Prostate gland (tissue), 2 donors: ENCODE measurements around the gene BNC1. TPM values are rescaled to one million over a fixed set of nuclear protein-coding genes. Genes with fewer than 3 reads are reported as not detected.

Experiments used
- DNase-seq: peaks from one replicate; pipeline ENCODE4 v3.0.0-alpha.2; 2019; ENCODE audit warnings: low spot score
- H3K27ac ChIP-seq, 2 donors: fragments of 200-600 bp; sonication (generic); 2 replicates each; pipeline ENCODE4 v1.5.1; 2017 to 2019
- H3K27me3 ChIP-seq: fragments of 200-600 bp; sonication (generic); replicated peaks from 2 replicates; pipeline ENCODE4 v1.5.1; 2019; ENCODE audit not compliant: insufficient read depth
- H3K36me3 ChIP-seq, 2 donors: fragments of 200-600 bp; sonication (generic); 1 replicate in 1 of 2; 2 replicates in 1 of 2; pipeline versions ENCODE4 v1.5.1 to v1.8.1; 2017 to 2019
- H3K4me1 ChIP-seq: fragments of 200-600 bp; sonication (generic); replicated peaks from 2 replicates; pipeline ENCODE4 v1.5.1; 2019
- H3K4me3 ChIP-seq, 2 donors: fragments of 200-600 bp; sonication (generic); 2 replicates each; pipeline ENCODE4 v1.5.1; 2017 to 2019
- H3K9me3 ChIP-seq: fragments of 200-600 bp; sonication (generic); 2 replicates; pipeline ENCODE4 v1.5.1; 2017
- POLR2A ChIP-seq: fragments of 450-650 bp; IDR thresholded peaks from one replicate; pipeline ENCODE4 v1.6.1; 2016; ENCODE audit warnings: antibody characterized with exemption, mild to moderate bottlenecking
- POLR2AphosphoS5 ChIP-seq: sonication (generic); formaldehyde crosslinking; IDR thresholded peaks from one replicate; pipeline ENCODE4 v1.6.1; 2017; ENCODE audit warnings: antibody characterized with exemption
- WGBS: methylation state at CpG from one replicate; pipeline ENCODE4 v1.1.5; 2018; 5-methylcytosine and 5-hydroxymethylcytosine counted together
- intact Hi-C: fragments of 100-400 bp; cut with DNase I; formaldehyde crosslinking; loops from one replicate; pipeline ENCODE4 v1.14.2; 2022
- total RNA-seq, 2 donors: library from RNA; depleted of rRNA; stranded (reverse); fragments of >200 nt; gene quantifications; one replicate each; pipeline ENCODE4 v1.1.0, GENCODE V29; 2016
- TF ChIP-seq, protein P1 (sequence below), 4 experiments: fragments of 200-600 bp in 2 of 4; fragments of 450-650 bp in 2 of 4; sonication (generic) in 2 of 4; IDR thresholded peaks; 1 replicate in 3 of 4; 2 replicates in 1 of 4; pipeline ENCODE4 v1.5.1; 2016 to 2019; ENCODE audit warnings: antibody characterized with exemption in 4 of 4, mild to moderate bottlenecking in 2 of 4, moderate library complexity in 2 of 4

The BNC1 gene, protein sequence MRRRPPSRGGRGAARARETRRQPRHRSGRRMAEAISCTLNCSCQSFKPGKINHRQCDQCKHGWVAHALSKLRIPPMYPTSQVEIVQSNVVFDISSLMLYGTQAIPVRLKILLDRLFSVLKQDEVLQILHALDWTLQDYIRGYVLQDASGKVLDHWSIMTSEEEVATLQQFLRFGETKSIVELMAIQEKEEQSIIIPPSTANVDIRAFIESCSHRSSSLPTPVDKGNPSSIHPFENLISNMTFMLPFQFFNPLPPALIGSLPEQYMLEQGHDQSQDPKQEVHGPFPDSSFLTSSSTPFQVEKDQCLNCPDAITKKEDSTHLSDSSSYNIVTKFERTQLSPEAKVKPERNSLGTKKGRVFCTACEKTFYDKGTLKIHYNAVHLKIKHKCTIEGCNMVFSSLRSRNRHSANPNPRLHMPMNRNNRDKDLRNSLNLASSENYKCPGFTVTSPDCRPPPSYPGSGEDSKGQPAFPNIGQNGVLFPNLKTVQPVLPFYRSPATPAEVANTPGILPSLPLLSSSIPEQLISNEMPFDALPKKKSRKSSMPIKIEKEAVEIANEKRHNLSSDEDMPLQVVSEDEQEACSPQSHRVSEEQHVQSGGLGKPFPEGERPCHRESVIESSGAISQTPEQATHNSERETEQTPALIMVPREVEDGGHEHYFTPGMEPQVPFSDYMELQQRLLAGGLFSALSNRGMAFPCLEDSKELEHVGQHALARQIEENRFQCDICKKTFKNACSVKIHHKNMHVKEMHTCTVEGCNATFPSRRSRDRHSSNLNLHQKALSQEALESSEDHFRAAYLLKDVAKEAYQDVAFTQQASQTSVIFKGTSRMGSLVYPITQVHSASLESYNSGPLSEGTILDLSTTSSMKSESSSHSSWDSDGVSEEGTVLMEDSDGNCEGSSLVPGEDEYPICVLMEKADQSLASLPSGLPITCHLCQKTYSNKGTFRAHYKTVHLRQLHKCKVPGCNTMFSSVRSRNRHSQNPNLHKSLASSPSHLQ
- 10 to 100 TPM in 1 of 2 donors, under 1 TPM in 1; 0.27 to 11.0 TPM for total RNA-seq

DNA sequence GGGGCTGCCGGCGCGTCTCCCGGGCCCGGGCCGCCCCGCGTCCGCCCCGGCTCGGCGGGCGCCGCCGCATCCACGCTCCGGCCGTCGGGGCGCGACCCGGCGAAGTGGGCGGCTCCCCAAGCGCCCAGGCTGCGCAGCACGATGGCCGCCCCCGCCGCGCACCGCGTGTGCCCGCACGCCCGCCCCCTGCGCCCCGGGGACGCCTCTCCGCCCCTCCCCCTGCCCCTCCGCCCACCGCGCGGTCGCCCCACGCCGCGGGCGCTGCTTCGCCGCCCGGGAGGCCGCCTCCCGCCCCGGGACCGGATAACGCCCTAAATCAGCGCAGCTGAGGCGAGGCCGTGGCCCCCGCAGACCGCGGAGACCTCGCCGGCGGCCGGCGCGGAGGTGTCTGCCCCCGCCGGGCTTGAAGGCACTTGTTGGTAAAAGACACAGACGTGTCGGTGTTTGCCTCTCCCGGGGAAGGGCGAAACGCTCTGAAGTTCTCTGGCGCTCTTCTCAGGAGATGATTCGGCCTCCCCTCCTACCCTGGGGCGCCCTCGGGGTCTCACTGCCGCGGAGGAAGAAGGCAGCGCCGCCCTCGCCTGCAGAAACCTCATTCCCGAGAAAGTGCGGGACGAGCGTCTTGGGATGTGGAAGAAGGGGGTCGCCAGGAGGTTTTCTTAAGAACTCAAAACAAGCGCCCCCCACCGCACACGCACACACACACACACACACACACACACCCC lies at the start of gene BNC1:
TSS of gene BNC1 (minus strand) at position 106 of the 725 bp plus-strand sequence. CDS start at position 70, 36 bp downstream.
- no peak within 1 kb of the TSS for H3K27ac ChIP-seq
- no peaks in the 10 kb centered on the region for H3K36me3 ChIP-seq
- H3K9me3 ChIP-seq = no peaks in the 10 kb centered on the region
- 24% methylated on average over 41 of the region's 93 CpGs for WGBS
- H3K27me3 ChIP-seq = peaks cover 3% of the 10 kb centered on the region
- H3K4me3 ChIP-seq = peak within 1 kb of the TSS; percentile 19 to 21
- TF ChIP-seq POLR2AphosphoS5 (no peak), POLR2A (no peak)
- TF ChIP-seq, protein P1, sequence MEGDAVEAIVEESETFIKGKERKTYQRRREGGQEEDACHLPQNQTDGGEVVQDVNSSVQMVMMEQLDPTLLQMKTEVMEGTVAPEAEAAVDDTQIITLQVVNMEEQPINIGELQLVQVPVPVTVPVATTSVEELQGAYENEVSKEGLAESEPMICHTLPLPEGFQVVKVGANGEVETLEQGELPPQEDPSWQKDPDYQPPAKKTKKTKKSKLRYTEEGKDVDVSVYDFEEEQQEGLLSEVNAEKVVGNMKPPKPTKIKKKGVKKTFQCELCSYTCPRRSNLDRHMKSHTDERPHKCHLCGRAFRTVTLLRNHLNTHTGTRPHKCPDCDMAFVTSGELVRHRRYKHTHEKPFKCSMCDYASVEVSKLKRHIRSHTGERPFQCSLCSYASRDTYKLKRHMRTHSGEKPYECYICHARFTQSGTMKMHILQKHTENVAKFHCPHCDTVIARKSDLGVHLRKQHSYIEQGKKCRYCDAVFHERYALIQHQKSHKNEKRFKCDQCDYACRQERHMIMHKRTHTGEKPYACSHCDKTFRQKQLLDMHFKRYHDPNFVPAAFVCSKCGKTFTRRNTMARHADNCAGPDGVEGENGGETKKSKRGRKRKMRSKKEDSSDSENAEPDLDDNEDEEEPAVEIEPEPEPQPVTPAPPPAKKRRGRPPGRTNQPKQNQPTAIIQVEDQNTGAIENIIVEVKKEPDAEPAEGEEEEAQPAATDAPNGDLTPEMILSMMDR (IDR thresholded peaks at IDR 0.05) = no peak
- no peak for DNase-seq
- no peaks in the 10 kb centered on the region for H3K4me1 ChIP-seq
- intact Hi-C loops = no loop called here

DNA sequence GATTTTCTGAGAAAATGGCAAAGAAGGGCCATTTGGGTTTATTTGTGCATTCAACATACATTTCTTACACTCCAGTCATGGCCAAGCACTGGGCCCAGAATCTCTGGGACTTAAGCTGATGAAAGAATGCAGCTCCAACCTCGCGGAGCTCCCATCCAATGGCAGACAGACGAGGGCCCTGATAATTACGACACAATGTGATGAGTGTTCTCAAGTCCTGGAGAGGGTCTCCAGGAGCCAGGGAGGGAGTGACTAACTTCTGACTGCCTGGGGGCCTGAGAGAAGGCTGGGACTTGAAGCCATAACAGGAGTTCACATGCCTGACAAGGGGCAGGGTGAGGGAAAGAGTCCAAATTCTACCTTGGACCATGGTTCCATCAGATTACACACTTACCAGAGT lies 42.6 kb upstream of the BNC1 start:
- Histone ChIP-seq H3K4me3 (no peak overlapping the region), H3K9me3 (no peaks in the 10 kb centered on the region), H3K27me3 (no peaks in the 10 kb centered on the region), H3K4me1 (no peaks in the 10 kb centered on the region), H3K36me3 (no peaks in the 10 kb centered on the region), H3K27ac (no peak overlapping the region)
- DNase-seq = no peak
- TF ChIP-seq POLR2AphosphoS5 (no peak), POLR2A (no peak)
- TF ChIP-seq, protein P1 (IDR thresholded peaks at IDR 0.05) = no peak
- WGBS = 87% methylated on average over 4 of the region's 4 CpGs
- intact Hi-C loops = no loop called here

DNA sequence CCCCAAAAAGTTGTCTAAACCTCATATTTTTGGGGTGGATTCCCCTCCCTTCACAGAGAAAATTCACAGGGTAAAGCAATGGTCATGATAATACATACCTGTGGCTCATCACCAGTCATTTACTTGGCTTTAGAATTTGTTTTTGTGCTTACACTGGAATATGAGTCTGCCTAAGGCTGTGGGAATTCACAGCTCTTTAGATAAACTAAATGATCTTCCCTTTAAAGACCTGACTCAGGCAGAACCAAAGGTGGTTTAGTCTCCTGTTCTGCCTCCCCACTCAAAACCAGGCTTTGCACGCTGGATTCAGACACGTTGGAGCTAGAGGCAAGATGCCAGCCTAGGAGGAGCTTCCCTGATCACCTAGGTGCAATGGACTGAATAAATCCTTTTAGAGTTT lies 40.3 kb upstream of the BNC1 start:
- Histone ChIP-seq H3K4me1 (no peaks in the 10 kb centered on the region), H3K27ac (no peak overlapping the region), H3K27me3 (no peaks in the 10 kb centered on the region), H3K36me3 (no peaks in the 10 kb centered on the region), H3K4me3 (no peak overlapping the region), H3K9me3 (no peaks in the 10 kb centered on the region)
- TF ChIP-seq, protein P1 (IDR thresholded peaks at IDR 0.05) = no peak
- TF ChIP-seq POLR2AphosphoS5 = no peak
- no peak for TF ChIP-seq POLR2A
- no peak for DNase-seq
- 36% methylated on average over 2 of the region's 2 CpGs for WGBS
- intact Hi-C loops = no loop called here

DNA sequence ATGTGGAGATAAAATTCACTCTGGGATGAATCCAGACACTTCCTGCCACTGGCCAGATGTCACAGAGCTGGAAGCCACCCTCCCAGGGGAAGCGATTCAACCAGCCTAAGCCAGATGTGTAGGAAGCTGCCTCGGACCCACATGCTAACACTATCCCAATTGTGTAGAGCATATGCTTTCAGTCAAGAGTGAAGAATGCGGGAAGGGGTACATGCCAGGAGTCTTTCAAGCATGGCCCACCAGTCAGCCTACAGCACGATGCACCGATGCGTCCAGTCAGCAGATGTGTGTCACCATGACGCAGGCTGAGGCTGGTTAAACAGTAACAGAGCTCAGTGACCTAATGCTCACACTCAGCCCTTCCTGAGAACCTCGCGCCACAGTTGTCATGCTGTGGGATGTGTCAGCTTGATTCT lies 38.8 kb upstream of the BNC1 start:
- intact Hi-C loops = no loop called here
- Histone ChIP-seq H3K4me1 (no peaks in the 10 kb centered on the region), H3K9me3 (no peaks in the 10 kb centered on the region), H3K4me3 (no peak overlapping the region), H3K27me3 (no peaks in the 10 kb centered on the region), H3K27ac (no peak overlapping the region), H3K36me3 (no peaks in the 10 kb centered on the region)
- DNase-seq = no peak
- TF ChIP-seq, protein P1 (IDR thresholded peaks at IDR 0.05) = no peak
- no peak for TF ChIP-seq POLR2A
- no peak for TF ChIP-seq POLR2AphosphoS5
- WGBS = 56% methylated on average over 9 of the region's 9 CpGs
